K562 (cell line): ENCODE data around the gene CTRL. TPM values are rescaled to one million over a fixed set of nuclear protein-coding genes. Genes with fewer than 3 reads are reported as not detected.

ENCODE experiments used
- ARID3B ChIP-seq: fragments of 250-450 bp; sonication (Bioruptor Pico); IDR thresholded peaks from 2 replicates; pipeline ENCODE4 v1.4.0; 2020; ENCODE audit warnings: borderline replicate concordance
- BACH1 ChIP-seq: fragments of 200-800 bp; sonication (Bioruptor generic); IDR thresholded peaks from 2 replicates; pipeline ENCODE4 v1.6.1; 2016; ENCODE audit warnings: missing genetic modification characterization, missing compliant biosample characterization
- EZH2 ChIP-seq: IDR thresholded peaks from 2 replicates; pipeline ENCODE4 v1.6.1; 2012; ENCODE audit warnings: low read depth, mild to moderate bottlenecking, inconsistent platforms, low read length, borderline replicate concordance
- GTF3C2 ChIP-seq: IDR thresholded peaks from 3 replicates; pipeline ENCODE4 v1.6.1; 2011; ENCODE audit warnings: borderline replicate concordance, mild to moderate bottlenecking, moderate library complexity; ENCODE audit not compliant: insufficient read length; ENCODE audit errors: extremely low read depth
- HINFP ChIP-seq: fragments of 450-650 bp; conservative IDR thresholded peaks from 2 replicates; pipeline ENCODE4 v1.6.1; 2016; ENCODE audit warnings: missing genetic modification characterization, low read depth, mild to moderate bottlenecking, control low read depth, missing compliant biosample characterization
- HLTF ChIP-seq: fragments of 450-650 bp; IDR thresholded peaks from 2 replicates; pipeline ENCODE4 v1.6.1; 2016
- HNRNPL ChIP-seq: fragments of 200-400 bp; formaldehyde crosslinking; IDR thresholded peaks from 2 replicates; pipeline ENCODE4 v1.6.1; 2017; ENCODE audit warnings: low read depth, mild to moderate bottlenecking, low read length
- IRF9 ChIP-seq: fragments of 450-650 bp; IDR thresholded peaks from 2 replicates; pipeline ENCODE4 v1.6.1; 2016; ENCODE audit warnings: missing biosample characterization, missing genetic modification characterization
- KHSRP ChIP-seq: fragments of 450-650 bp; IDR thresholded peaks from 2 replicates; pipeline ENCODE4 v1.6.1; 2017
- MCM7 ChIP-seq, 2 experiments: fragments of 450-650 bp; IDR thresholded peaks; 2 replicates each; pipeline ENCODE4 v1.6.1; 2016 to 2018
- MEF2D ChIP-seq: conservative IDR thresholded peaks from 2 replicates; pipeline ENCODE4 v1.6.1; 2016; ENCODE audit warnings: low read depth, missing genetic modification characterization, missing compliant biosample characterization
- NR1H2 ChIP-seq: sonication (generic); formaldehyde crosslinking; IDR thresholded peaks from 2 replicates; pipeline ENCODE4 v1.4.0; 2020; ENCODE audit warnings: mild to moderate bottlenecking, missing genetic modification reagents
- NR3C1 ChIP-seq: sonication (generic); formaldehyde crosslinking; IDR thresholded peaks from 2 replicates; pipeline ENCODE4 v1.8.1; 2022; ENCODE audit warnings: missing genetic modification reagents
- PHF20 ChIP-seq: fragments of 450-650 bp; IDR thresholded peaks from 2 replicates; pipeline ENCODE4 v1.6.1; 2018; ENCODE audit not compliant: partially characterized antibody
- PHTF2 ChIP-seq: fragments of 250-450 bp; sonication (Bioruptor Pico); IDR thresholded peaks from 2 replicates; pipeline ENCODE4 v1.5.0; 2021; ENCODE audit warnings: mild to moderate bottlenecking
- SIRT6 ChIP-seq: IDR thresholded peaks from one replicate; pipeline ENCODE4 v1.6.1; 2012; ENCODE audit warnings: low read depth, mild to moderate bottlenecking, control low read depth, inconsistent platforms, low read length, moderate library complexity
- TBP ChIP-seq: optimal IDR thresholded peaks from 2 replicates; pipeline ENCODE3; 2011; ENCODE audit warnings: low read depth, low read length, improper control_type of control experiment
- TEAD2 ChIP-seq: fragments of 450-650 bp; IDR thresholded peaks from 2 replicates; pipeline ENCODE4 v1.6.1; 2016; ENCODE audit warnings: missing genetic modification characterization, control low read depth, missing compliant biosample characterization
- ZBTB43 ChIP-seq: sonication (generic); formaldehyde crosslinking; IDR thresholded peaks from 2 replicates; pipeline ENCODE4 v1.8.0; 2023; ENCODE audit warnings: mild to moderate bottlenecking, missing genetic modification reagents
- ZNF668 ChIP-seq: fragments of 250-450 bp; sonication (Bioruptor Pico); IDR thresholded peaks from 2 replicates; pipeline ENCODE4 v1.8.0; 2022; ENCODE audit warnings: mild to moderate bottlenecking, inconsistent platforms
- ZNF695 ChIP-seq: fragments of 450-650 bp; formaldehyde crosslinking; IDR thresholded peaks from 2 replicates; pipeline ENCODE4 v1.4.0; 2020; ENCODE audit warnings: mild to moderate bottlenecking, moderate library complexity
- polyA plus RNA-seq, 8 experiments: library from polyadenylated mRNA; depleted of rRNA in 4 of 8; stranded (reverse) in 5 of 8; unstranded in 3 of 8; fragments of >200 nt; fragmentation: Nextera tagmentation in 2 of 8; fragmentation: Illumina TruSeq in 1 of 8; extraction: Ambion mirVana in 2 of 8; extraction: Trizol in 1 of 8; gene quantifications; 2 replicates each; pipeline versions ENCODE4 v1.2.1 to v1.2.3, GENCODE V29; 2011 to 2014; ENCODE audit warnings: inconsistent platforms in 1 of 8, missing spikeins in 1 of 8
- total RNA-seq, 7 experiments: library from RNA; depleted of rRNA in 6 of 7; stranded (reverse); fragments of >200 nt in 6 of 7; fragmentation: Illumina TruSeq in 2 of 7; extraction: Trizol in 2 of 7; gene quantifications; 2 replicates each; pipeline versions ENCODE4 v1.2.1 to v1.2.3, GENCODE V29; 2011 to 2021; ENCODE audit warnings: low replicate concordance in 1 of 7

Gene CTRL
- total and polyA plus RNA-seq, 9 of the 15 experiments (the other 6 are each of a cell fraction or from before 2014, with no cell fraction given): 1.4 to 5.6 (median 2.5) TPM

GRCh38 chr16:67936124-67936879 lies 4.6 kb upstream of the CTRL start, which contains the start of gene PSMB10 (continued):
- TF ChIP-seq IRF9 (tag) (no peak), NR3C1 (CRISPR knock-in tag) (no peak), BACH1 (tag) (no peak), EZH2 (no peak), TBP (no peak), ZNF695 (CRISPR knock-in tag) (no peak), SIRT6 (no peak), TEAD2 (tag) (no peak), MEF2D (tag) (no peak), HNRNPL (no peak), KHSRP (no peak), HLTF (0 out of 2 replicates have a peak, but pooled peaks have one; percentile 54), NR1H2 (CRISPR knock-in tag) (no peak), ZBTB43 (CRISPR knock-in tag) (no peak), PHTF2 (CRISPR knock-in tag) (no peak), GTF3C2 (no peak), ZNF668 (no peak), HINFP (tag) (no peak), PHF20 (no peak), ARID3B (CRISPR knock-in tag) (no peak), MCM7 (IDR thresholded peaks at IDR 0.05) (no peak)
